HCT116 (cell line): ENCODE results near the gene CNGA1. TPM values are rescaled to one million over a fixed set of nuclear protein-coding genes. Genes with fewer than 3 reads are reported as not detected.

Experiments
- ATAC-seq: fragments of 200-7000 bp; cut with Tn5 transposase; 2 replicates; pipeline ENCODE4 v1.9.1; 2020; ENCODE audit warnings: mild to moderate bottlenecking, moderate library complexity
- BruUV-seq: library from RNA; stranded (reverse); fragments of 400-500 nt; replicated peaks from 2 replicates; lab custom pipeline; 2021; lab: Mats Ljungman, UMichigan
- CTCF ChIA-PET: fragments of 300-600 bp; sonication (Branson Sonifier 250); formaldehyde crosslinking; loops from one replicate; lab custom pipeline; 2021; ENCODE audit warnings: antibody characterized with exemption; lab: Charles Lee
- POLR2A ChIA-PET: fragments of 300-600, 350-600 bp; sonication (Branson Sonifier 250); formaldehyde crosslinking; loops from one replicate; lab custom pipeline; 2021; ENCODE audit warnings: antibody characterized with exemption; lab: Charles Lee
- RAD21 ChIA-PET, 2 experiments: fragments of 300-600 bp; sonication (Branson Sonifier 250); formaldehyde crosslinking; loops; one replicate each; lab custom pipeline; 2023; ENCODE audit warnings: low total read pairs in 2 of 2; ENCODE audit not compliant: uncharacterized antibody in 2 of 2, unreplicated experiment in 2 of 2, low non-redundant PET in 1 of 2; lab: Charles Lee
- DNase-seq: peaks from one replicate; pipeline ENCODE4 v3.0.0-alpha.2; 2010; ENCODE audit warnings: low read depth, low spot score
- H2AFZ ChIP-seq: fragments of 200-600 bp; shearing (Covaris generic), sonication (generic); 2 replicates; pipeline ENCODE4 v1.6.1; 2017; ENCODE audit warnings: low read depth, mixed run types, mixed read lengths, antibody characterized with exemption, low read length; ENCODE audit not compliant: poor library complexity, severe bottlenecking
- H3K27ac ChIP-seq: 2 replicates; pipeline ENCODE4 v1.5.1; 2012; ENCODE audit warnings: low read depth, low read length
- H3K27me3 ChIP-seq: fragments of 200-600 bp; sonication (generic); 2 replicates; pipeline ENCODE4 v1.6.1; 2016; ENCODE audit warnings: mixed run types, low read length, mixed read lengths; ENCODE audit not compliant: insufficient read depth
- H3K36me3 ChIP-seq, 2 experiments: fragments of 200-500 bp in 1 of 2; fragments of 200-600 bp in 1 of 2; sonication (Bioruptor generic) in 1 of 2; sonication (generic) in 1 of 2; 2 replicates each; pipeline versions ENCODE4 v1.5.1 to v1.6.1; 2014 to 2016; ENCODE audit warnings: low read length in 2 of 2, inconsistent platforms in 1 of 2, mixed read lengths in 1 of 2, mixed run types in 1 of 2; ENCODE audit not compliant: insufficient read depth in 2 of 2, control insufficient read depth in 1 of 2
- H3K4me1 ChIP-seq, 2 experiments: fragments of 200-600 bp in 1 of 2; sonication (generic) in 1 of 2; 2 replicates each; pipeline versions ENCODE4 v1.5.1 to v1.6.1; 2012 to 2017; ENCODE audit warnings: low read length in 2 of 2, inconsistent platforms in 1 of 2, mild to moderate bottlenecking in 1 of 2, mixed read lengths in 1 of 2, mixed run types in 1 of 2, moderate library complexity in 1 of 2; ENCODE audit not compliant: insufficient read depth in 2 of 2, control insufficient read depth in 1 of 2
- H3K4me2 ChIP-seq: fragments of 200-600 bp; sonication (generic); 2 replicates; pipeline ENCODE4 v1.6.1; 2017; ENCODE audit warnings: mixed run types, low read length, mixed read lengths
- H3K4me3 ChIP-seq, 2 experiments: fragments of 200-600 bp in 1 of 2; sonication (generic) in 1 of 2; replicated peaks in 1 of 2; 2 replicates each; pipeline ENCODE4 v1.5.1; 2011 to 2016; ENCODE audit warnings: low read length in 2 of 2, control low read depth in 1 of 2, low read depth in 1 of 2, mild to moderate bottlenecking in 1 of 2, mixed read lengths in 1 of 2, mixed run types in 1 of 2
- H3K79me2 ChIP-seq: fragments of 200-600 bp; sonication (generic); 2 replicates; pipeline ENCODE4 v1.6.1; 2017; ENCODE audit warnings: mild to moderate bottlenecking, mixed run types, low read length, moderate library complexity, mixed read lengths; ENCODE audit not compliant: insufficient read depth
- H3K9ac ChIP-seq: fragments of 200-600 bp; sonication (generic); 2 replicates; pipeline ENCODE4 v1.6.1; 2016; ENCODE audit warnings: low read length, mixed read lengths
- H3K9me2 ChIP-seq: fragments of 200-600 bp; sonication (generic), shearing (Covaris generic); 2 replicates; pipeline ENCODE4 v1.6.1; 2017; ENCODE audit warnings: mixed run types, mild to moderate bottlenecking, moderate library complexity; ENCODE audit not compliant: insufficient read depth
- H3K9me3 ChIP-seq, 2 experiments: fragments of 200-500 bp in 1 of 2; fragments of 200-600 bp in 1 of 2; sonication (Bioruptor generic) in 1 of 2; sonication (generic) in 1 of 2; 2 replicates each; pipeline ENCODE4 v1.6.1; 2014 to 2017; ENCODE audit warnings: low read length in 2 of 2, mixed read lengths in 2 of 2, inconsistent platforms in 1 of 2, low read depth in 1 of 2, mild to moderate bottlenecking in 1 of 2, mixed run types in 1 of 2, moderate library complexity in 1 of 2; ENCODE audit not compliant: control insufficient read depth in 1 of 2, insufficient read depth in 1 of 2
- H4K20me1 ChIP-seq: fragments of 200-600 bp; sonication (generic), shearing (Covaris generic); 2 replicates; pipeline ENCODE4 v1.6.1; 2017; ENCODE audit warnings: mixed run types, mild to moderate bottlenecking, moderate library complexity; ENCODE audit not compliant: insufficient read depth
- CTCF ChIP-seq, 3 experiments: fragments of 200-600 bp in 1 of 3; sonication (generic) in 1 of 3; IDR thresholded peaks in 2 of 3; conservative IDR thresholded peaks in 1 of 3; 2 replicates each; pipeline ENCODE4 v1.5.1; 2012 to 2017; ENCODE audit warnings: low read depth in 2 of 3, low read length in 2 of 3, antibody characterized with exemption in 1 of 3, borderline replicate concordance in 1 of 3, control low read depth in 1 of 3, mild to moderate bottlenecking in 1 of 3, mixed read lengths in 1 of 3, mixed run types in 1 of 3, moderate library complexity in 1 of 3; ENCODE audit not compliant: insufficient read depth in 1 of 3
- POLR2AphosphoS5 ChIP-seq: IDR thresholded peaks from 2 replicates; pipeline ENCODE4 v1.6.1; 2011; ENCODE audit warnings: mild to moderate bottlenecking, low read depth, low read length, moderate library complexity
- SP1 ChIP-seq: IDR thresholded peaks from 2 replicates; pipeline ENCODE4 v1.6.1; 2012; ENCODE audit warnings: low read depth
- ZBTB33 ChIP-seq: IDR thresholded peaks from 2 replicates; pipeline ENCODE4 v1.6.1; 2011; ENCODE audit warnings: mild to moderate bottlenecking, low read length, moderate library complexity; ENCODE audit not compliant: insufficient replicate concordance; ENCODE audit errors: extremely low read depth
- ZFX ChIP-seq: fragments of 450-650 bp; IDR thresholded peaks from 2 replicates; pipeline ENCODE4 v1.6.1; 2017
- intact Hi-C: fragments of 100-400 bp; cut with micrococcal nuclease; formaldehyde crosslinking; loops from 2 replicates; pipeline ENCODE4 v1.10.0; 2022
- total RNA-seq: library from RNA; stranded (reverse); gene quantifications from one replicate; pipeline ENCODE4 v1.2.1, GENCODE V29; 2021; ENCODE audit not compliant: unreplicated experiment
- TF ChIP-seq, protein P1 (sequence below): IDR thresholded peaks from 2 replicates; pipeline ENCODE4 v1.6.1; 2012

Gene CNGA1
- total RNA-seq, 1 experiment from 2014 or later = 2.1 TPM

DNA sequence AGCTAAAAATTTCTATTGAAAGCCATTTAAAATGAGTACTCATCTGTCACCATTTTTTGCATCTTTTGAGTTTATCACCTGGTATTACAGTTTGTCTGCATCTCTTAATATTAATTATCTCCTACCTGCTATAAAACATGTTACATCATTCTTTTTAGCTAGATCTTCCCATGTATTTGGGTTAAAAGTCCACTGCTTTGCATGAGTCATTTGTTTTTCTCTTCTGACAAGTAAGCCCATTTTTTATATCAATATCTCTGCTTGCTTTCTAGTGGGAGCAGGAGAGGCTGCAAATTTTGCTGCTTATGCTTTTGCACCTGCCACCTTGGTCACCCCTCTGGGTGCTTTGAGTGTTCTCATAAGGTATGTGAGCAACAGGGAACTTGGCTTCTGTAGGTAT is 16.2 kb upstream of the CNGA1 start:
- ATAC-seq (no peak), DNase-seq (no peak)
- H3K27ac ChIP-seq = no peak overlapping the region
- intact Hi-C loops = loop anchor here (5.0 kb wide), 1 partner anchor 55 kb away; no protein-coding TSS in a partner anchor
- no peaks in the 10 kb centered on the region for H4K20me1 ChIP-seq
- peaks cover 0 to 3% of the 10 kb centered on the region in 2 experiments; a peak in 1 of 4 replicates for H3K36me3 ChIP-seq
- no peak overlapping the region for H3K9ac ChIP-seq
- H3K79me2 ChIP-seq = no peaks in the 10 kb centered on the region
- no peaks in the 10 kb centered on the region for H3K27me3 ChIP-seq
- TF ChIP-seq, protein P1, sequence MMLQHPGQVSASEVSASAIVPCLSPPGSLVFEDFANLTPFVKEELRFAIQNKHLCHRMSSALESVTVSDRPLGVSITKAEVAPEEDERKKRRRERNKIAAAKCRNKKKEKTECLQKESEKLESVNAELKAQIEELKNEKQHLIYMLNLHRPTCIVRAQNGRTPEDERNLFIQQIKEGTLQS = no peak
- no peak for TF ChIP-seq ZFX
- TF ChIP-seq CTCF (IDR thresholded peaks at IDR 0.05 in 2 of 3, conservative IDR thresholded peaks at IDR 0.05 in 1 of 3; ENCODE audit: borderline replicate concordance in 1 of 3, insufficient read depth in 1 of 3, low read depth in 2 of 3, low read length in 2 of 3) = no peak
- TF ChIP-seq SP1 = no peak
- no peak for TF ChIP-seq POLR2AphosphoS5
- no peak for TF ChIP-seq ZBTB33
- ChIA-PET RAD21 (no interaction called here), POLR2A (no interaction called here), CTCF (interaction anchor here (1.4 kb wide), 1 partner anchor 9 kb away, joined by 3 read pairs; no protein-coding TSS in a partner anchor)
- no peak overlapping the region for H2AFZ ChIP-seq
- no peaks in the 10 kb centered on the region for H3K9me2 ChIP-seq
- H3K4me1 ChIP-seq = no peaks in the 10 kb centered on the region
- no TSS peak for BruUV-seq
- H3K4me2 ChIP-seq = no peak overlapping the region
- H3K9me3 ChIP-seq = no peaks in the 10 kb centered on the region
- no peak overlapping the region for H3K4me3 ChIP-seq
